ENCODE measurements around the gene ACOT8.
"Not testable (repeated sequence)": the region's sequence is repeated elsewhere in the genome, so short reads cannot be mapped to it uniquely, and the experiment has no call there.

ACOT8 gene

DNA sequence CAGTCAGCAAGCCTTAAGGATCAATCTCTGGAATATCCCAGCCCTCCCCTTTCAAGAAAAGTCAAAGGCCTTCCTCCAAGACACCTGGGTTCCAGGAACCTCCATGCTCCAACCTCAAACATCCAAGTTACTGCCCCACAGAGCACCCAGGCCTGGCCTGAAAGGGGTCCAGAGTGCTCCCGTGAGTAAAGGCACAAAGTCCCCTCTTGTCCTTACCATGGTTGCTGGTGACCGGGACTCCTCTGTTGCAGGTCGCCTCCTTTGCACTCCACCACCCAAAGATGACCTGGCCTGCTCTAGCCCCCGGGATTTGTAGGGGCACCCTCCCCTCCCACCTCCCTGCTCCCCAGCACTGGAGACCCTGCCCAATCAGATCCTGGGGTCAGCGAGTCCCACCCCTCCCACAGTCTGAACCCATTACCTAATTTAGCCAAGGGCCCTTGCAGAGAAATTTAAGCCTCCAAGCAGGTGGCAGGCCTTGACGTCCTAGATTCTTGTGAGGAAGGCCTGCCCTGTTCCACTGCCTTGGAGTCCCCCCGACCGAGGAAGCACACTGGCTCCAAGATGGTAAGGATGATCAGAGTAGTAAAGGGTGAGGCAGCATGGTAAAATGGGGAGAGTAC is 30.1 kb downstream of the ACOT8 start, which contains the start of gene TNNC2:
Gene TNNC2, minus strand, starts transcription at position 283 of the 623 bp plus-strand sequence. Its CDS starts 64 bp downstream, at position 219.
- DNase-seq (ENCODE audit: low spot score) = no peak

DNA sequence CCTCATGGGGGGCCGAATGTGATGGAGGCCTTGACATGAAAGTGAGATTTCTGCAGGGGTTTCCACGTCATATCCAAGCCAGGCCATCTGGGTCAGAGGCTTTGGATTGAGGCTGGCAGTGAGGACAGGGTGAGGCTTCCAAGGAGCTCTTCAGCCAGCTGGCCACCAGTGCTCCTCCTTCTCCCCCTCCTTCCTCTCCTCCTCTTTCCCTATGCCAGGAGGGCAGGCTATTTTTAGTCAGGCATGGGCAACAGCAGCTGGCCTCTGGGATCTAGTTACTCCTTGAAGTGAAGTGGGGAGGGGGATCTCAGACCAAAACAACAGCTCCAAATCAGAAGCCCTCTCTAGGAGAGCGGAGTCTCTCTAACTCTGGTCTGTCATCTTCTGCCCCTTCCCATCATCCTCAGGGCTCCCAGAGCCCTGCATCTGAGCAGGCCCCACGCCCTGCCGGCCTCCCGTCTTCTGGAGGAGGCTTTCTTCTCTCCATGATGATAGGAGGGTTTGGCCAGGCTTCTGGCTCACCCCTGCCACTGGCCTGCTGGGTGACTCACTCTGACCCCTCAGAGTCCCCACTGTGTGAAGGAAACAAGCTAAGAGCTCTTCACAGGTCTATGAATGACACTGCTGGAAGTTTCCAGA is 30.7 kb downstream of the ACOT8 start:
- no peak for DNase-seq (ENCODE audit: low spot score)

DNA sequence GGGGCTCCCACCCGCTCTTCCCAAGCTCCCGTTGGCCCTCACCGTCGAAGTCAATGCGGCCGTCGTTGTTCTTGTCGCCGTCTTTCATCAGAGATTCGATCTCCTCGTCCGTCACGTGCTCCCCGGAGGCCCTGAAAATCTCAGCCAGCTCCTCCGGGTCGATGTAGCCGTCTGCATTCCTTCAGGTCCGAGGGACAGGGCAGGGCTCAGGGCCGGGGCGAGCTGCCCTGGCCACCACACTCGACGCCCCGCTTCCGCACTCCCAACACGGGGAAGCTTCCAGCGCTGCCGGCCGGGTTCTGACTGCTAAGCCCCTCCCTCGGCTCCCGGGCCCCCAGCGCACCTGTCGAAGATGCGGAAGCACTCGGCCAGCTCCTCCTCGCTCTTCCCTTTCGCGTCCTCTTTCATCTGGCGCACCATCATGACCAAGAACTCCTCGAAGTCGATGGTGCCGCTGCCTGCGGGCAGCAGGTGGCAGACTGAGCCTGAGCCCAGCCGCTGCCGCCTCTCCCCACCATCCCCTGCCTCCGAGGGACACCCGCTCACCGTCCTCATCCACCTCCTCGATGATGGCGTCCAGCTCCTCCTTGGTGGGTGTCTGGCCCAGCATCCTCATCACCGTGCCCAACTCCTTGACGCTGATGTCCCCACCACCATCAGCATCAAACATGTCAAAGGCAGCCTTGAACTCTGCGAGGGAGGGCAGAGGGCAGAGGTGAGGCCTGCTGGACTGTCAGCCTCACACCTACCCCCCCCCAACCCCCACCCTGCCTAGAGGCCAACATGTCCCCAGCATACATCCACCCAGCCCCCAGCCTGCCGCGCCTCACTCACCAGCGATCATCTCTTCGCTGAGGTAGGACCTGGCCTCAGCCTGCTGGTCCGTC is 33.0 kb downstream of the ACOT8 start:
- DNase-seq (ENCODE audit: low spot score) = peak; percentile 35

DNA sequence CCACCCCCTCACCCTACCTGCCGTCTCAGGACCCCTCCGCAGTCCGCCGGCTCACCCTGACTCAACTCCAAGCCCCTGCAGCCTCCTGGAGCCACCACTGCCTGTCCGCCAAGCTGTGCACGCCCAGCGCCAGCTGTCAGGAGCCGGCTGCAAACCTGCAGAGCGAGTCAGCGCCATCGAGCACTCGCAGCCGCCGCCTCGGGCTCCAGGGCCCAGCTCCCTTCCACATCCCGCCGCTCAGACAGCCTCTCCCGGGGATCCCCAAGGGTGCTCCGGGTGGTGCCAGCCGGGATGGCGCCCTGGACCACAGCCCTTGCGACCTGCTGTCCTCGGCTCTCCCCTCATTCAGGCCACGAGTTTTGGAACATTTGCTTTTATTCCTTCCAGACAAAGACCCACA is 34.3 kb downstream of the ACOT8 start:
- no peak for DNase-seq (ENCODE audit: low spot score)

DNA sequence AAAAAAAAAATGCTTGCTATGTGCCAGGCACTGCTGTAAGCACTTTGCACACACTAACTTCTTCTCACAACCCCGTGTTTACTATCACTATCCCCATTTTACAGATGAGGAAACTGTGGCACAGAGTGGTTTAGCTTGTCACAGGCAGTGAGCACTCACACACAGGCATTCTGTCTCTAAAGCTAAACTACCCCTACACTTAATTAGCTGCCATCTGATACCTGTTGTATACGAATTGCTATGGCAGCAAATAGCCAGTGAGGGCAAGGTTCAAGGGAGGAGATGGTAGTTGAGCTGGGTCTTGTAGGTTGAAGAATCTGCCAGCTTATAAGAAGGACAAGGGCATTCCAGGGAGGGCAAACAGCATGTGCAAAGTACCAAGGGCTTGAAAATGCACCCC is 35.2 kb downstream of the ACOT8 start:
- DNase-seq (ENCODE audit: low spot score) = no peak

DNA sequence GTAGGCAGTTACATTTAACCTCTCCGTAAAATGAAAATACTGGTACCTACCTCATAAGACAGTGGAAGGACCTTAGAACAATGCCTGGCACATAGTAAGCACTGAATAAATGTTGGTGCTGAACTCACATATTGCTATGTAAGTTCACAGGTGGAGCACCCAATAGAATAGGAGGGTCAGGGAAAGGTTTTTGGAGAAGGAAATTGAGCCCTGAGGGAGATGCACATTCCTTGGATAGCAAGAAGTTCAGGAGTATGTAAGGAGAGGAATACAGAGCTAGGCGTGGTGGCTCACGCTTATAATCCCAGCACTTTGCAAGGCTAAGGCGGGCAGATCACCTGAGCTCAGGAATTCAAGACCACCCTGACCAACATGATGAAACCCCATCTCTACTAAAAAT is 37.7 kb downstream of the ACOT8 start:
- no peak for DNase-seq (ENCODE audit: low spot score)

DNA sequence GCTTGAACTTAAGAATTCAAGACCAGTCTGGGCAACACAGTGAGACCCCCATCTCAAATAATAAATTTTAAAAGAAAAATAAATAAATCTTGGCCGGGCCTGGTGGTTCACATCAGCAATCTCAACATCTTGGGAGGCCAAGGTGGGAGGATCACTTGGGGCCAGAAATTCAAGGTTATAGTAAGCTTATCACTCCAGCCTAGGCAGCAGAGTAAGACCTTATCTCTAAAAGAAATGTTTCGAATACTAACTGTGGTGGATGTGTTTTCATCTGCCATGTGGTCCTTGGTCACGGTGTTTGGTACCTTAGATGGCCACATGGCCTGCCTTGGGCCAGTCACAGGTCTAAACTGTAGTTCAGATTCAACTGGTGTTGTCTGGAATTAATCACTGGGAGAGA is 39.0 kb downstream of the ACOT8 start:
- no peak for DNase-seq (ENCODE audit: low spot score)

DNA sequence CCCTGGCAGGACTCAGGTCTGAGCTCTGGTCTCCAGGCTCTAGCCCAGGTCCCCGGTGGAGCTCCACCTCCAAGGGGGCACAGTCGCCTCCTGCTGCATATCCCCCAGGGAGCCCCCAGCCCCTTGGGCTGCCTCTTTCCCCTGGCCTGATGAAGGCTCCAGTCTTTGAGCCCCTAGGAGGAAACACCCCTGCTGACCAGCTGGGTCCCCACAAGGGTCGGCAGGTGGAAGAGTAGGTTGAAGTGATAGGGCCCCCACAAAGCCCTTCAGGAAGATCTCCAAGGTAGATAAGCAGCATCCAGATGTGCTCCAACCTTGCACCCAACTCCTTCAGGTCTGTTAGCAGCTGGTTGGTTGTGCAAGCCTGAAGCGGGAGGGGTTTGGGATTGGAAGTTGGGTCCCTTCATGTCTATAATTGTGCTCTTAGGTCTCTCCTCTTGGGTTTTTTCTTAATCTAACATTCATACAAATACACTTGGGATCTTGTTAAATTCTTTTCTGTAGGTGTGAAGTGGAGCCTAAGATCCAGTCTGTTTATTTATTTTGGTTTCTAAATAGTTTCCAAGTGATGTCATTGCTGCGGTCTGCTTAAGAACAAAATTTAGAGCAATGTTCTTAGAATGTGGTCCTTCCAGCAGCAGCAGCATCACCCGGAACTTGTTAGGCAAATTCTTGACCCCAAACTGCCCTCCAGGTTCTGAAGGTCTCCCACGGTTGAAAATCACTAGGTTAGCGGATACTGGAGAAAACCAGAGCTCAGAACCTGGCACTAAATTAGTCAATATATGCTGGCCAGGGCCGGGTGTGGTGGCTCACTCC is 39.6 kb downstream of the ACOT8 start:
- DNase-seq (ENCODE audit: low spot score) = no peak

DNA sequence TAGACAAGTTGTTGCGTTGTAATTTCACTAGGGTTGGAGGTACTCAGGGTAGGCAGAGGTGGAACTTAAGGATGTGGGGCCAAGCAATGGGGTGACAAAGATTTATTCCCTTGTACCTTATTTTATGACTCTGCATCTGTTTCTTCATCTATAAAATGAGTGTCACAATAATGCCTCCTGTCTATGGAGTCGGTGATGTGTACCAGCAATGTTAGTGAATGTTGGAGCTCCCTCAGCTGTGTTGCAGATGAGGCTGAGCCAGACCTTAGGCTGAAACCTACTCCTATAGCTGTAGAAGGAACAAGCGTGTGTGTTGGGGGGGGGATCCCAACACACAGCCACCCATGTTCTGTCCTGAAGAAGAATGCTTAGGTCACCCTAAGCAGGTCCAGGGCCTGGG is 40.2 kb downstream of the ACOT8 start:
- DNase-seq (ENCODE audit: low spot score) = no peak

DNA sequence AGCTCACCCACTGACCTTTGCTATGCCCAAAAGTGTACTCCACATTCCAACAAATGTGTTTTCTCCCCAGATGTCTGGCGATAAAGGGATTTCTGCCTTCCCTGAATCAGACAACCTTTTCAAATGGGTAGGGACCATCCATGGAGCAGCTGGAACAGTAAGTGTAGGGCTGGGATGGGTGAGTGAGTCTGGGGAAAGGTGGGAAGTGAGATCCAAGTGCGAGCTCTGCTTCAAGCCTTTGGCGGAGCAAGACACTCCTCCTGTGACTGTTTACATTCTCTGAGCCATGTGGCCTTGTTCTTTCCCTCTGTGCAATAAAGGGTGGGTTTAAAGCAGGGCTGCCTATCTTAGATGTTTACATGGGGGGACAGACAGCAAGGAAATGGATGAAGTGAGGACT is 42.9 kb downstream of the ACOT8 start:
- DNase-seq (ENCODE audit: low spot score) = no peak

DNA sequence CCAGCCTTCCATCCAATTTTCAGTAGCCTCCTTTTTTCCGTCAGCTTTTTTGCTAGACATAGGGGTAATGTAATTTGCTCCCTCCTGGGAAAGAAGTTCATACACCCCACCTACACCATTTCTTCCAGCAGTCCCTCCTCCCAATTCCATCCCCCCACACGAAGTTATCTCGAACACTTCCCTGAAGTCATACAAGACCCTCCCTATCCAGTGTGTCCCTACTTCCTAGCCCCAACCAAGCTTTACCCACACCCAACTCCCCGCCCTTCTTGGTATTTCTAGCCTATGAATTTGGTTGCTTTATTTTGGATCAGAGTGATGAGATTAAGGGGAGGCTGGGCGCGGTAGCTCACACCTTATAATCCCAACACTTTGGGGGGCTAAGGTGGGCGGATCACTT is 43.7 kb downstream of the ACOT8 start:
- no peak for DNase-seq (ENCODE audit: low spot score)

DNA sequence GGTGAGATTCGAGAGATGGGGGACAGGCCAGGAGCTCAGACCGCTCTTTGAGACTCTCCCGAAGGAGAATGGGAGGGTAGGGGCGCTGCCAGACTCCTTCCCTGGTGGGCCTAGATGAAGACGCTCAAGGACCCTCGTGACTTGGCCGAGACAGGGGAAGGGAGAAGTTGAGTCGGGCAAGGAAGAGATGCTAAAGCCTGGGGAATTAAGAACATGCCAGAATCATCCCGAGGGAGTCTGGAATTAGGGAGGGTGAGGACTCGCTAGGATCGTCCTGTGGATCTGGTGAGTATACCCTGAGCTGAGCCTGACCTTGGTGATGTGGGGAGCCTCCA is 44.2 kb downstream of the ACOT8 start:
- DNase-seq (ENCODE audit: low spot score) = no peak

DNA sequence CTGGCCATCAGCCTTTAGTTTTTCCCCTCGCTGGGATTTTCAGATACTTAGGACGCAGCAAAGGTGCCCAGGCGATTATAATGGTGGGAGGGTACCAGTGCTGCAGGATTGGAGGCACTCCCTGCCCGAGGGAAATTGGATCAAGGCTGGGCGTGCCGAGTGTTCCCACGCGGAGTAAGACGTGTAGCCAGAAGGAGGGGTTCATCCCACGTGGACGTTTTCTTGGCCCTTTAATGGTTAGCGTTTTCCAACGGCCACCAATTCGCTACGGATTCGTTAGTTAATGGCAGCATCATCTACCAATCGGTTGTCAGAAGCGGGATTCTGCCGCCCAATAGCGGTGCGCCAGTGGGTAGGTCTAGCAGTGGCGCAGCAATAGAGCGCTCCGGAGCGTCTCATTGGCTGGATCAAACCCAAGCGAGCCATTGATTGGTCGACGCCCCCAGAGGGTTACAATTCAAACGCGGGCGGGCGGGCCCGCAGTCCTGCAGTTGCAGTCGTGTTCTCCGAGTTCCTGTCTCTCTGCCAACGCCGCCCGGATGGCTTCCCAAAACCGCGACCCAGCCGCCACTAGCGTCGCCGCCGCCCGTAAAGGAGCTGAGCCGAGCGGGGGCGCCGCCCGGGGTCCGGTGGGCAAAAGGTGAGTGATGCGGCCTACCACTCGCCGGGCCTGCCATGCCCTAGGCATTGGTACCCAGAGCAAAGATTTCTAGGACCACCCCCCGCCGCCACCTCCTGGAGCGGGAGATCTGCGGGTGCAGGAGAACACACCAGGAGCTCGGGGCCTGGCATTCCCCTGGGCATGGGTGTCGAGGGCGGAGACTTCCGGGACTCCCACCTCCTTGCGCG is 44.8 kb downstream of the ACOT8 start, which contains the start of gene UBE2C:
Gene UBE2C, plus strand, starts transcription at position 488 of the 849 bp plus-strand sequence. Its CDS starts 52 bp downstream, at position 540.
- peak; percentile 99 for DNase-seq (ENCODE audit: low spot score)

DNA sequence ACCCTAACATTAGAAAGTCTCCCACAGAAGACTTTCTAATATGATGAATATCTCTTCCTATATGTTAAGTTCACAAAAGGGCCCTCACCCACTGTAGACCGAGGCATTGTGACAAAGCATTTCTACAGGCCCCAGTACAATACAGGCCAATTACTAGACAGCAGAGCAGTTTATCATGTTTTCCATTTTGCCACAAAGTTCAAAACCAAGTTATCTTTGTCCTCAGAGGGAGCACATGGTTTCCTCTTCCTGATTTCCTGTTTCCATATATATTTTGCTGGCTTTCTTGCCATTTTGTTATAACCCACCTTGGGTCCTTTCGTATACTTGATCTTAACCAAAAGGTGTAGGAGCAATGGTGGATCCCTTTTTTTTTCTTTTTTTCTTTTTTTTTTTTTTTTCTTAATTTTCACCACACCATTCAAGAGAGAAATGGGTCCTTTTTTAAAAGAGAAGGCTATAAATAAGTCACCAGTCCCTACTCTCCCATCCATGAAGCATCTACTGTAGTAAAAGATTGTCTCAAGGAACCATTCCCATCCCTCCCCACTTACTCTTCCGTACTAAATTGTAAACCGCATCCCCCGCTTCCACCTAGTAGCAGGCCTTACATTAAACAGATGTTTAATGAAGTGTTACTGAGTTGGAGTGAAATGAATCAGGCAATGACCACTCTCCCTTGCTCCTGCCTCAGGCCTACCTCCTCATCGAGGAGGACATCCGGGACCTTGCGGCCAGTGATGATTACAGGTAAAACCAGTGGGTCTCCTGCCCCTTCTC is 46.8 kb downstream of the ACOT8 start:
- DNase-seq (ENCODE audit: low spot score) = no peak

DNA sequence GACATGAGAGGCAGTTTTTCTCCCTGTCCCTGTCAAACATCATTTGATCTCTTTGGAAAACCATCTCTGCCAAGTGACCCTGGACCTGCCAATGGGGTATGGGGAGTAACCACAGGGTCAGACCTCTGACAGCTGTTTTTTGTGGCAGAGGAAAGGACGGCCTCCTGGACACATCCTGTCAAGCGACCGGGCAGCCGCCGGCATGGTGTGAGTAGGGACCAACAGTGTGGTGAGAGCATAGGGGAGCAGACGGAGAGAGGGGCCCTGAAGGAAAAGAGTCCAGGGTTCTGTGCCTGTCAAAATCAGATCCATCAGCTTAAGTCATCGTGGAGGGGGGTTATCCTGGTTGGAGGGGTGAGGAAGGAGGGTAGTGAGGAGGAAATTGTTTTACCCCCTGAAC is 55.3 kb downstream of the ACOT8 start:
- no peak for DNase-seq (ENCODE audit: low spot score)

DNA sequence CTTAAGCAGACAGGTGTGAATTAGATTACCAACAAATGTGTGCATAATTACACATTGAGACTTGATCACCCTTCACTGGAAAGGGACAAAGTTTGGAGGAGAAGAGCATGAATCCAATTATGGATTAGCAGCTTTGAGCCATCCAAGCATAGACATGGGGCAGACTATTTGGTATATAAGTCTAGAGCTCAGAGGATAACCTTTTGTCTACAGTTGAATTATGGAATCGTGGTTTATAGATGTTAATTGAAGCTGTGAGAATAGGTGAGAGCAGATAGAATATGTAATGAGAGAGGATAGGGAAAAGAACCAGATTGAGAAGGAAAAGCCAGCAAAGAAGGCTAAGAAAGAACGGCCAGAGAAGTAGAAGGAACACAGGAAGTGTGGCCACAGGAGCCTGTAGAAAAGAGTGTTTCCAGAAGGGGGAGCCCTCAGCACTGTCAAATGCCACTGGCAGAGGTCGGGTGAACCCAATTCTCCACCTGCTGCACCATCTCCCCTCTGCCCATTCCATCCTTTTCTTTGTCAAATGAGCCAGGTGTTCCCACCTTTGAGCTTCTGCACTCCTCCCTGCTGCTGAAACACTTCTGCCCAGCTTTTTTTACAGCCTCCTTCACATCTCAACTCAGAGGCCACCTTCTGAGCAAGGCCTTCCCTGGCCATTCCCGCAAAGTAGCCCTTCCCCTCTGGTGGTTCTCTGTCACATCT is 58.1 kb downstream of the ACOT8 start:
- DNase-seq (ENCODE audit: low spot score) = peak; percentile 56

DNA sequence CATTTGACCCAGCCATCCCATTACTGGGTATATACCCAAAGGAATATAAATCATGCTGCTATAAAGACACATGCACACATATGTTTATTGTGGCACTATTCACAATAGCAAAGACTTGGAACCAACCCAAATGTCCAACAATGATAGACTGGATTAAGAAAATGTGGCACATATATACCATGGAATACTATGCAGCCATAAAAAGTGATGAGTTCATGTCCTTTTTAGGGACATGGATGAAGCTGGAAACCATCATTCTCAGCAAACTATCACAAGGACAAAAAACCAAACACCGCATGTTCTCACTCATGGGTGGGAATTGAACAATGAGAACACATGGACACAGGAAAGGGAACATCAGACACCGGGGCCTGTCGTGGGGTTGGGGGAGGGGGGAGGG is 59.2 kb downstream of the ACOT8 start:
- not testable (repeated sequence) for DNase-seq (ENCODE audit: low spot score)

DNA sequence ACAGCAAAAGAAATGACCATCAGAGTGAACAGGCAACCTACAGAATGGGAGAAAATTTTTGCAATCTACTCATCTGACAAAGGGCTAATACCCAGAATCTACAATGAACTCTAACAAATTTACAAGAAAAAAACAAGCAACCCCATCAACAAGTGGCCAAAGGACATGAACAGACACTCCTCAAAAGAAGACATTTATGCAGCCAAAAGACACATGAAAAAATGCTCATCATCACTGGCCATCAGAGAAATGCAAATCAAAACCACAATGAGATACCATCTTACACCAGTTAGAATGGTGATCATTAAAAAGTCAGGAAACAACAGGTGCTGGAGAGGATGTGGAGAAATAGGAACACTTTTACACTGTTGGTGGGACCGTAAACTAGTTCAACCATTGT is 59.7 kb downstream of the ACOT8 start:
- not testable (repeated sequence) for DNase-seq (ENCODE audit: low spot score)

DNA sequence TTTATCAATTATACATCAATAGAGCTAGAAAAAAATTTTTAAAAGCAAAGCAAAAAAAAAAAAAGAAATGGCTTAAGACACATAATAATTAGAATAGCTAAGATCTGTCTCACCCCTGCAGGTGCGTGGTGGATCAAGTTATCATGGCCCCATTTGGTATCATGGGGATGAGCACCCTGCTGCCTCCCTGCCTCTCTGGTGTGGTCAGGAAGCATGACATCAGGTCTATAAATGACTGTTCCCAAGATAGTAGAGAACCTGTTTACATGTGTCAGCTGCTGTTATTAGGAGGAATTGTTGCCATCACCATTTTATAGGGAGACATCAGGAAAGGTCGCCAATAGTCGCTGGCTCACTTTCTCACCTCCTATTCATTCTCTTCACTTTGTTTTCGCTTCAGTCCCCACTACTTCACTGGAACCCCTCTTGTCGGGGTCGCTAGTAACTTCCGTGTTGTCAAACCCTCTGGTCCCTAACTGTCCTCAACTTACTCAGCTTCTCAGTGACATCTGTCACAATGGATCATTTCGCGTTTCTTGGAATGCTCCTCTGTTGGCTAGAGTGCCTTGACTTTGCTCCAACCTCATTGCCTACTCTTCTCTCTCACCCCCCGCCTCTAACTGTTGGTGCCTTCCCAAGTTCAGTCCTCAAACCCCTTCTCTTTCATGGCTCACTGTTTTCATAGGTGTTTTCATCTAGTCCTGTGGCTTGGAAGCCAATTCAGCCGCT is 60.7 kb downstream of the ACOT8 start:
- no peak for DNase-seq (ENCODE audit: low spot score)

Measured in Ammon's horn (tissue), 1 donor.